Dedifferentiated amniotic fluid mesenchymal stem cell (primary cell): ENCODE results near the gene CDHR1.
"Not testable (repeated sequence)": the region's sequence is repeated elsewhere in the genome, so short reads cannot be mapped to it uniquely, and the experiment has no call there.

Source experiments
- DNase-seq: peaks from one replicate; pipeline ENCODE4 v3.0.0-alpha.2; 2016; ENCODE audit errors: extremely low spot score

The CDHR1 gene

DNA sequence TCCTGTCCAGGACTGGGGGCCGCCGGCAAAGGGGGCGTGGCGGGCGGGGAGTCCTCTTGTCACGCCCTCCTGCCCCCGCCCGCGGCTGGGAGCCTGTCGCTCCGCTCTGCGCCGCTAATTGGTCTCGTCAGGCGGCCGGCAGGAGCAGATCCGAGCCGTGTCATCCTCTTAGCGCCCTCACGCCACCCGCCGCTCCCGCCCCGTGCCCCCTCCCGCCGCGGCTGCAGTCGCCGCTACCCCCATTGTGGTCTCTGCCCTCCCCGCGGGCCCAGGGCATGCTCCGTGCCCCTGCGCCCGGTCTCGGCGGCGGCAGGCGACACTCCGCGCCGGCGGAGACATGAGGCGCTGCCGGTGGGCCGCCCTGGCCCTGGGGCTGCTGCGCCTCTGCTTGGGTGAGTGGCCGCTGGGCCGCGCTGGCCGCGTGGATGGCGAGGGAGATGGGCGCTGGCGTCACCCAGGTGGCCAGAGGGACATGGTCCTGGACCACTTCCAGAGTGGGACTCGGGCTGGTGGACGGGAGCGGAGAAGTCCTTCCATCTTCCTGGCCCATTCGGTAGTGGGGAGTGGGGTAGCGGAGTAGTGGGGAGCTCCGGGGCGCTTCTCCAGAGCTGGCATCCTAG is at the start of gene CDHR1:
TSS of gene CDHR1 (plus strand) at position 114 of the 620 bp plus-strand sequence. CDS start at position 338, 224 bp downstream.
- no peak for DNase-seq

DNA sequence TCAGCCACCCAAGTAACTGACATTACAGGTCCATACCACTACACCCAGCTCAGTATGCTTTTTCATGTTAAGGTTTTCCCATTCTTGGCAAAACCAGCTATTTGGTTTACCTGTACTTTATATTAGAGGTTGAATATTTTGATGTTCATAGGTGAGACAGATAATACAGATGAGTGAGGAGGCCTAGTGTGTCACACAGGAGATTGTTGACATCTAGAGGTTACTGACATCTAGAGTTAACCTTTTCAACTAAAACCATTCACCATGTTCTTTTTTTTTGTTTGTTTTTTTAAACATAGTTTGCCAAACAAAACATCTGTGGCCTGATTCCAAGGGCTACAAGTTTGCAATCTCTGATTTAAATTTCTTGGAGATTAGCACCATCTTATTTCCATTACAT is 47.0 kb upstream of the CDHR1 start:
- no peak for DNase-seq

- peak; percentile 35 for DNase-seq
These were observed 46.2 kb upstream of the CDHR1 start for GRCh38 chr10:84148006-84148597.

- DNase-seq = no peak
These were observed 44.5 kb upstream of the CDHR1 start for GRCh38 chr10:84149854-84150253.

- no peak for DNase-seq
These were observed 41.6 kb upstream of the CDHR1 start for GRCh38 chr10:84152769-84153168.

- no peak for DNase-seq
These were observed 38.8 kb upstream of the CDHR1 start for GRCh38 chr10:84155521-84155920.

GRCh38 chr10:84156009-84156408 is 38.3 kb upstream of the CDHR1 start:
- DNase-seq = no peak

GRCh38 chr10:84156768-84157167 is 37.6 kb upstream of the CDHR1 start:
- no peak for DNase-seq

GRCh38 chr10:84158061-84158460 is 36.3 kb upstream of the CDHR1 start:
- no peak for DNase-seq

GRCh38 chr10:84158550-84158949 is 35.8 kb upstream of the CDHR1 start:
- no peak for DNase-seq

DNA sequence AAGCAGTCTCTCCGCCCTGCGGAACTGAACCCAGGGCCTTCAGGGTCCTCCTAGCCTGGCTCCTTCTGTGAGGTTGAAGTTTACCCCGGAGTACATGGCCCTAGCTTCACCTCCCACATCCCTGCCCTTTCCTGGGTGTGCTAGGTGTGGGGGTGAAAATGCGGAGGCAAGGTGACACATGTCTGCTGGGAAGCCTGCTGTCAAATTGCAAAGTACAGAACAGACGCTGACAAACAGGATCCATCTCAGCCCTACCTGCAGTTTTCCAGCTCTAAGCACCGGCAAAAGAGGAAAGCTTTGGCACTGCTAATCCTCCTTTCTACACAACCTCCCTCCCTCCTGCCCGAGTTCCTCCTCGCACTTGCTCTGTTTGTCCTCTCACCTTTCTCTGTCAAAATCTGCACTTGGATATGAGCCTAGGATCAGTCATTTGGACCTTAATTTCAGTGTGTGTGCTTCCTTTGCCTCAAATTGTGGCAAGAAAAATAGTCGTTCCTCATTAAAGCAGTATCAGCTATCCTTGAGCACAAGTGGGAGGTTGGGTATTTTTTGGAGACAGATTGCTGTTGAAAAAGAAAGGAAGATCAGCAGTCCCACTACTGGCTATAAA is 35.2 kb upstream of the CDHR1 start:
- DNase-seq = no peak

DNA sequence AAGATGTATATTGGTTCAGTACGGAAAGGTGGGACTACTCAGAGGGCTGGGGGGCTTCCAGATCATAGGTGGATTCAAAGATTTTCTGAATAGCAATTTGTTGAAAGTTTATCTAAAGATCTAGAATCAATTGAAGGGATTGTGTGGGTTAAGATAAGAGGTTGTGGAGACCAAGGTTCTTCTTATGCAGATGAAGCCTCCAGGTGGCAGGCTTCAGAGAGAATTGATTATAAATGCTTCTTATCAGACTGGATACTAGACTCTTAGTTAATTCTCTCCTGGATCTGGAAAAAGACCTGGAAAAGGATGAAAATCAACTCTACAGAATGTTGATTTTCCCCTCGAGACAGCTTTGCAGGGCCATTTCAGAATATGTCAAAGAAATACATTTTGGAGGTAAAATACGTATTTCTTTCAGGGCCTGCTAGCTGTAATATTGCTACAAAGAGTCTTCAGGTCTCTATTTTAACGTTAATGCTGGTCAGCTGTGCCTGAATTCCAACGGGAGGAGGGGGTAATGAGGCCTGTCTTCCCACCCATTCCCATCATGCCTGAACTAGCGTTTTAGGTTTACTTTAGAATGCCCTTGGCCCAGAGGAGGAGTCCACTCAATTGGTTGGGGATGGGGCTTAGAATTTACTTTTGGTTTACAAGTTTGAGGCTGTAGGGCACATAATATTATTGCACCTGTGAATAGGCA is 33.5 kb upstream of the CDHR1 start:
- no peak for DNase-seq

GRCh38 chr10:84163996-84164395 is 30.3 kb upstream of the CDHR1 start:
- DNase-seq = no peak

DNA sequence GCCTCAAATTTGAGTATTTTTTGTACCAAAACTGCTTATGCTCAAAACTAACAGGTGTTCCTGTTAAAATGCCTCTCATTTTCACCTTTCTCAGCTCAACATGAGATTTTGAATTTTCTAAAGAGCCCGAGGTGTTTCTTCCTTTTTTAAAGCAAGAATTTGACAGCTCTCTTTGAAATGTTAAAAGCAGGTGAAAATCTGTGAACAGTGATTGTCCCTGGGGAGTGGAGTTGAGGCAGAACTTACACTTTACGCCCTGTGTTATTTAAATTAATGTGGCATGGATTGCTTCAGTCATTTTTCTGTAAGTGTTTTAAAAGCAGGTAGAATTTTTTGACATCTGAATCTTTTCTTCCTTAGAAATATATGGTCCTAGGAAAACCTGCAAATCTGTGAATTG is 29.9 kb upstream of the CDHR1 start:
- no peak for DNase-seq

- DNase-seq = no peak
These were observed 27.6 kb upstream of the CDHR1 start for GRCh38 chr10:84166620-84167288.

- not testable (repeated sequence) for DNase-seq
These were observed 27.1 kb upstream of the CDHR1 start for GRCh38 chr10:84167289-84167653.

DNA sequence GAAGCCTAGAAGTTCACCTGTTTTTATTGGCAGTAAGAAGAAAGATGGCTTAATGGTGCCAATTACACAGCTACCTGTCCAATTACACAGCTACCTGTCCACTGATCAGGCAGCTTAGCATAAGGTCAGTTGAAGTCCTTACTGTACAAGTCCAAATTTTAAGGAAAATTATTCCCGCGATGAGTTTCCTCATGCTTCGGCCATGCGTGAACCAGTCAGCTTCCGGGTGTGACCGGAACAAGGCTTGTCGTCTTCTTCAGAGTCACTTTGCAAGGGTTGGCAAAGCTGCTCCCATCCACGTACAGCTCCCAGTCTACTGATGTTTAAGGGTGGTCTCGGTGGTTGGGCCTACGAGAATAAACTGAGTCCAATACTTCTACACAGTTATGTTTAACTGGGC is 26.0 kb upstream of the CDHR1 start:
- not testable (repeated sequence) for DNase-seq

- not testable (repeated sequence) for DNase-seq
These were observed 23.1 kb upstream of the CDHR1 start for GRCh38 chr10:84171237-84171636.

DNA sequence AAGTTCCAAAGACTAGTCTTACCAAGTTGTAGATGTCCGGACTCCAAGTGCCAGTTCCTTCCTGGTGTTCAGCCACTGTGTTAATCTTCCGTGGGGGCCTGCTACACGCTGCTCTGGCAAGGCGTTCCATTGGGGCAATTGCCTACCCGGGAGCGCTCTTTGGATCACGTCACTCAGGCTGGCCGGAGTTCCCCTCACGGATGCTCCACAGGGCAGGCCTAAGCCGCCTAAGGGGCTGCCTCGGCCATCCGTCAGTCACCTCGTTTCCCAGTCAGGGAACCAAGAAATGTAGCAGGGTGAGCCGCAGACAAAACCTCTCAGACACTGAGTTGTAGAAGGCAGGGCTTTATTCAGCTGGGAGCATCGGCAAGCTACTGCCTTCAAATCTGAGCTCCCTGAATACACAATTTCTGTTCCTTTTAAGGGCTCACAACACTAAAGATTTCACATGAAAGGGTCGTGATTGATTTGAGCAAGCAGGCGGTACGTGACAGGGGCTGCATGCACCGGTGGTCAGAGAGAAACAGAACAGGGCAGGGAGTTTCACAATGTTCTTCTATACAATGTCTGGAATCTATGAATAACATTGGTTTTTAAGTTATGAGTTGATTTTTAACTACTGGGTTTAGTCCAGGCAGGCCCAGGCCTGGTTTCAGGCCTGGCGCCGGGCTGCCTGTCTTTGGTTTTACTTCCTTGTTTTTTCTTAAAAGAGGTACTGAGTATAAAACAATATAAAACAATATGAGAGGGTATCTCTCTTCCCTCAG is 22.5 kb upstream of the CDHR1 start:
- not testable (repeated sequence) for DNase-seq

GRCh38 chr10:84172467-84173356 is 21.6 kb upstream of the CDHR1 start:
- DNase-seq = no peak
